ACHN (cell line): ENCODE data around the gene JAM2.
"Not testable (repeated sequence)": the region's sequence is repeated elsewhere in the genome, so short reads cannot be mapped to it uniquely, and the experiment has no call there.

ENCODE experiments used
- DNase-seq: peaks from one replicate; pipeline ENCODE4 v3.0.0-alpha.2; 2015
- in situ Hi-C: cut with HindIII; loops from 2 replicates; pipeline ENCODE4 v1.10.0; 2017; ENCODE audit warnings: low sequenced_read_pairs, low pct_ligation_motif_present, low pct_unique_long_range_greater_than_20kb

The JAM2 gene, protein sequence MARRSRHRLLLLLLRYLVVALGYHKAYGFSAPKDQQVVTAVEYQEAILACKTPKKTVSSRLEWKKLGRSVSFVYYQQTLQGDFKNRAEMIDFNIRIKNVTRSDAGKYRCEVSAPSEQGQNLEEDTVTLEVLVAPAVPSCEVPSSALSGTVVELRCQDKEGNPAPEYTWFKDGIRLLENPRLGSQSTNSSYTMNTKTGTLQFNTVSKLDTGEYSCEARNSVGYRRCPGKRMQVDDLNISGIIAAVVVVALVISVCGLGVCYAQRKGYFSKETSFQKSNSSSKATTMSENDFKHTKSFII

GRCh38 chr21:25638660-25639550, at the start of gene JAM2:
JAM2 (plus strand) TSS chr21:25639258; CDS start chr21:25639822, 564 bp downstream.
- in situ Hi-C loops, result no loop called here
- DNase-seq, result peak; percentile 2

DNA sequence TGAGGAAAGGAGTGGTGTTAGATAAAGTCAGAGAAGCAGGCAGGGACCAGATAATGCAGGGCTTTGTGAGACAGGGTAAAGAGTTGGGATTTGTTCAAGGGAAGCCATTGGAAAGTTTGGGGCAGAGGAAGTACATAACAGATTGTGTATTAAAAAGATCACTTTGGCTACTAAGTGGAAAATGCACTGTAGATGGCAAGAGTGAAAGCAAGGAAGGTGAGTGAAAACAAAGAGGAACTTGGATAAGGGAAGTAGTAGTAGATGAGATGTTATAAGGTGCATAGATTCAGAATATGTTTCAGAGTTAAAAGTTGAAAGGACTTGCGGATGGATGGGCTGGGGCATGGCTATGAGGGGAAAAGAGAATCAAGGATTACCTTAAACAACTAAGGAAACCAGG, 49.2 kb upstream of the JAM2 start:
- in situ Hi-C loops, result no loop called here

DNA sequence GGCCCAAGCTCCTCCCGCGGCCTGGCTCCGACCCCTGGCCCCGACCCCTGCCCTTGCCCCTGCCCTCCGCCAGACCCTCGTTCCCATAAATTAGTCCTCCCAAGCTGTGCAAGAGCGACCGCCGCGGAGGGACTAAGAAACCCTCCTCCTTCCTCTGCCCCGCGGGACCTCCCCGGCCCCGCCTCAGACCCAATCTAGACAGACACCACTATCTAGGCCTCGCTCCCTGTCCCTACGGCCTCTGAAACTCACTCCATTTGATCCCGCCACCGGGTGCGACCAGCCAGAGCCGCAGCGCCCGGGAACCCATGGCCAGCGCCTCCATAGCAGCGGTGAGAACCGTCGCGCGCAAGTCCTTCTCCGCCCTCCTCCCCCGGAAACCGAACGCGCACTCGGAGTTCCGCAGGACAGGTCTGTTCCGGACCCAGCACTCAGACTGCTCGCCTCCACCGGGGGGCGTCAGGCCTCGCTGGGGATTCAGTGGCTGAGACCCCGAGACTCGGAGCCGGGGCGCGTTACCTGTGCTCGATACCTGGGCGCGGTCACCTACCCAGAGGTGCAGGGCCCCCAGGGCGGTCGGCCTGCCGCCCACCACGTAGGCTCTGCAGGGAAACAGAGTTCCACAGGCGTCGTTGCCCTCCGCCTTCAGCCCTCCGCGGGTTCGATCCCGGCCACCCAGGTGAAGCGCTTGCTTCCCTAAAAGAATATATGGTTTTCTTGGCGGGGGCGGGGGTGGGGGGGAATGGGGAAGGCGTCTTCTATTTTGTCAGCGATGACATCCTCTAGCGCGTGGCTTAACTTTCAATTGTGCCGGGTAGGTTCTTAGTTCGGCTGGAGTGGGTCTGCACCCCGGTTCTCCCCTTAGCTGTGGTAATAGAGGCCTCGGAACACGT, 31.7 kb upstream of the JAM2 start, which contains the start of gene MRPL39:
Gene MRPL39, minus strand, starts transcription at position 331 of the 893 bp plus-strand sequence. Its CDS starts 6 bp downstream, at position 325.
- in situ Hi-C loops, result no loop called here
- DNase-seq, result peak; percentile 88

More for the DNA sequence above, 49.2 kb upstream of the JAM2 start:
- DNase-seq, result no peak

DNA sequence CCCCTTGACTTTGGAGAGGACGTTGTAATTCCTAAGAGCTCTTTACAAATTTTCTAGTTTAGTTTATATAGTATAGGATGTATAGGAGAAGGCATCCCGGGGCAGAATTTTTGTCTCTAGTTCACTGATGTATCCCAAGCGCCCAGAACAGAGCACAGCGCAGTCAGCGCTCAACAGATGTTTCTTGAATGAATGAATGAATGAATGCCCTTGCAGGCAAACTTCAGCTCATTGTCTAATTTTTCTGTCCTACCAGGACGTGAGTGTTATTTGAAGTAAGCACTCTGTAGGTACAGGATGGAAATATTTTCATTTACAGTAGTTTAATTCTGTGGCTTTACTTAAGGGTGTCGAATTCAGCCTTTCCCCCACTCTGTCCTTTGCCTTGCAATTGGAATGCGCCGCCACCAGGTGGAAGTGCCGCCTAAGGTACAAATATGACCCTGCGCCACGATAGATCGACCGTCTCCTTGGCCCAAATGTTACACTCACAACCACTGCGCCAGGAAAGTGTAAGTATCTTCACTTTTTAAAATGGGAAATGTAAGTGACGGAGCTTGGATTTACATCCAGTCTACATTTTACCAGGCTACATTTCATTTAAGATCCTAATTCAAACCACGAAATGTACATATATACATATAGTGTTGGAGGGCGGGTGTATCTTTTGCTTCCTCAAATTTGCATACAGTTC, 30.9 kb upstream of the JAM2 start:
- DNase-seq, result peak; percentile 80
- in situ Hi-C loops, result no loop called here

- no peak for DNase-seq
- in situ Hi-C loops, result no loop called here
Observed at GRCh38 chr21:25614441-25614840, 24.6 kb upstream of the JAM2 start.

DNA sequence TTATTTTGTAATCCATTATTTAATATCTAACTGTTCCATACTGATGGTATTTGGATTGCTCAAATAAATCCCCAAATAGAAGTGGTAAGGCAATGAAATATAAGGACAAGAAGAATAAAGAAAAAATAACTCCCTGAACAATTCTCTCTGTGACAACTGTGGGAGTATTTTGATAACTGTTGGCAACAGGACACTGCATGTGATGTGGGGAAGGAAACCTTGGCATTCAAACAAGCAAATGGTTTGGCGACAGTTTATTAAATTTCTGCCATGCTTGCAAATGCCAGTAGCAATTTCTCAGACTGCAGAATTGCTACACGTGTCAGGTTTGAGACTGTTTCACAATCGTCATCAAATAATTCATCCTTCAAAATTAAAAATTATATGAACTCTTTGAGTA, 23.2 kb upstream of the JAM2 start:
- in situ Hi-C loops, result no loop called here
- no peak for DNase-seq

GRCh38 chr21:25619198-25619597, 19.9 kb upstream of the JAM2 start:
- in situ Hi-C loops, result no loop called here

DNA sequence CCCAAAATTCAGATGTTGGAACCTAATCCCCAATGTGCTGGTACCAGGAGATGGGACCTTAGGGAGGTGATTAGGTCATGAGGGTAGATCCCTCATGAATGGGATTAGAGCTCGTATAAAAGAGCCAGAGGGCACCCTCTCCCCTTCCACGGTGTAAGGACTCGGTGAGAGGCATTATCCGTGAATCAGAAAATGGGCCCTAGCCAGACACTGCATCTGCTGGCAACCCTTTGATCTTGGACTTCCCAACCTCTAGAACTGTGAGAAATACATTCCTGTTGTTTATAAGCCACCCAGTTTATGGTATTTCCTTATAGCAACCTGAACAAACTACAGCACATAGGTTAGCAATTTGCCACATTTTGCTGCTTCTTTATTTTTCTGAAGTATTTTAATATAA, 14.5 kb upstream of the JAM2 start:
- in situ Hi-C loops, result no loop called here
- DNase-seq, result no peak

More at GRCh38 chr21:25619198-25619597, 19.9 kb upstream of the JAM2 start:
- DNase-seq, result no peak

DNA sequence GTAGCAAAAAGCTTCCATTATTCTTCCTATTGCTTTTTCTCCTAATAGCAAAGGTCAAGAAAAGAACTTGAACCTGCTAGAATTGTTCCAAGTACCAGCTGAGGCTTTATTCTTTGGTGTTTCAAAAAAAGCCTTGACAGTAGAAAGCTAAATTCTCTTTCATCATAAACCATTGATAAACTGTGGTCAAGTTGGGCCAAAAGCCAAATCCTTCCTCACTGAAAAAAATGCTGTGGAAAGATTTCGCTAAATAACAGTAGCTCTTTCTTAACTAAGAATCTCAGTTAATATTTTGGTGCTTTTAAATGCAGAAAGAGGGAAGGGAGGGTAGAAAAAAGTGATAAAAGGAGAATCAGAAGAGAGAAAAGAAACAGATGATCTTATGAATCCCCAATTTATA, 14.0 kb upstream of the JAM2 start:
- in situ Hi-C loops, result no loop called here
- DNase-seq, result no peak

DNA sequence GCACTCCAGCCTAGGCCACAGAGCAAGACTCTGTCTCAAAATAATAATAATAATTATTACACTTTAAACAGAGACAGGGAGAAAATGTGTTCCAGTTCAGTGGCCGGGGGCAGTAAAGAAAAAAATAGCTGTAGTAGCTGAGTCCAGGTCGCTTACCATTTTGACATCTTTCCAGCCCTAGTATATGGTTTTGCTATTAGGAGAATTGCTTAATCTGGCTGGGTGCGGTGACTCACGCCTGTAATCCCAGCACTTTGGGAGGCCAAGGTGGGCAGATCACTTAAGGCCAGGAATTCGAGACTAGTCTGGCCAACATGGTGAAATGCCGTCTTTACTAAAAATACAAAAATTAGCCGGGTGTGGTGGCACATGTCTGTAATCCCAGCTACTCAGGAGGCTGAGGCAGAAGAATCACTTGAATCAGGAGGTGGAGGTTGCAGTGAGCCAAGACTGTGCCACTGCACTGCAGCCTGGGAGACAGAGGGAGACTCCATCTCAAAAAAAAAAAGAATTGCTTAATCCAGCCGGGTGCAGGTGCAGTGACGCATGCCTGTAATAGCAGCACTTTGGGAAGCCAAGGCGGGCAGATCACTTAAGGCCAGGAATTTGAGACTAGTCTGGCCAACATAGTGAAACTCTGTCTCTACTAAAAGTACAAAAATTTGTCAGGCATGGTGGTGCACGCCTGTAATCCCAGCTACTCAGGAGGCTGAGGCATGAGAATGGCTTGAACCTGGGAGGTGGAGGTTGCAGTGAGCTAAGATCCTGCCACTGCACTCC, 13.1 kb upstream of the JAM2 start:
- in situ Hi-C loops, DNase-seq: not testable (repeated sequence)

GRCh38 chr21:25626757-25627156, 12.3 kb upstream of the JAM2 start:
- in situ Hi-C loops, result no loop called here
- no peak for DNase-seq

DNA sequence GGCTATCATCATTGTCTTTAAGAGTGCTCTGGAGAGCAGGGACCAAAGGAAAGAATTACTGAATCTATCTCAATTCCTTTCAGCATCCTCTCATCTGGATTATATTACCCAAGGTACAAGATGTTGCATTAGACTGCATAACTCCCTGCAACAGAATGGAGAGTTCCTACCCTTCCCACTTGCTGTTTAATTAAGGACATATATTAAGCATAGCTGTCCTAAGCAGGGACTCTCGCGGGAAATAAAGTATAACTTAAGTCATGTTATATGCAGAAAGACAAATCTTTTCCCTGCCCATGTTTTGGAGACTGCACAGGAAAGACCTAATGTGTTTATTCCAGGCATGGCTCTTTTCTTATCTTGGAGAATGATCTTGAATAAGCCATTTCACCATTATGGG, 6.8 kb upstream of the JAM2 start:
- no peak for DNase-seq
- in situ Hi-C loops, result no loop called here

DNA sequence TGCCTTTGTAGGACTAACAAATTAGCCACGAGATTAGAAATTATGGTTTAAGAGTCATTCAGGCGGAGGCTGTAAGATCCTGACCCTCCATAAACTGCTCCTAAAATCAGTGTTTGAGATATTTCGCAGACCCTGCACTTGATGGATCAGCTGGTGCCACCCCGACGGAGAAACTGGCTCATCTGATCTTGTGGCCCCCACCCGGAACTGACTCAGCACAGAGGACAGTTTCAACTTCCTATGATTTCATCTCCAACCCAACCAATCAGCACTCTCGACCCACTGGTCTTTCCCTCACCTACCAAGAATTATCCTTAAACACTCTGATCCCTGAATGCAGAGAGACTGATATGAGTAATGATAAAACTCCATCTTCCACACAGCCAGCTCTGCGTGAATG, 3.7 kb upstream of the JAM2 start:
- no peak for DNase-seq
- in situ Hi-C loops, result no loop called here

GRCh38 chr21:25636727-25637126, 2.3 kb upstream of the JAM2 start:
- no peak for DNase-seq
- in situ Hi-C loops, result no loop called here

DNA sequence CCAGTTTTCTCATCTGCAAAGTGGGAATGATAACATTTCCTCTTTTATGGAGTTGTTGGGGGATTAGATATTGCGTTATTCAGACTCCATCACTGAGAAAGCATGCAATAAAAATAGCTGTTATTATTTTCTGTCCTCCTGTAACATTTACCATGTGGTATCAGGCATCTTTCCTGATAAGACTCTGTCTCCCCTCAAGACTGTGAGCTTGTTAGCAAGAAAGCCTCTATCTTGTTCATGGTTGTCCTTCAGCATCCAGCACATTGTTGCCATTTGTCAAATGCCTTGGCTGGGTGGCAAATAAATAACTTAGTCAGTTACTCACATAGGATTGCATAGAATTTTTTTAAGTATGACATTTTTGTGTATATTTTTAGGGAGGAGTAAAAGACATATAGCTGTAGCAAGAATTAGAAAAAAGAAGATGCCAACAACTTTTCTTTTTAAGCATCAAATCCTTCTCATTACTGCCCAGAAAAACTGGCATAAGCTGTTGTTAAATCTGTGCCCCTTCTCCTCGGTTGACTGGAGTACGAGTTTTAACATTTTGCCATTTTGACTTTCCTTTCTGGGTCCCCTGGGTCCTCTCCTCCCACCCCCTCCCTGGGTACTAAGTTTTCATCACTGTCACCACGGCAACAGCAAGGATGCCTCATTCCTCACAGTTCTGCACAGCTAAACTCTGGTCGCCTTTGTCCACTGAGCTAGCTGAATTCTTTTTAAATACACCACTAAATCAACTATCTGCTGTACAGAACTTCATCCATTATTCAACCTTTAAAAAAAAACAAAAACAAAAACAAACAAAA, 1.0 kb upstream of the JAM2 start:
- in situ Hi-C loops, result no loop called here
- no peak for DNase-seq

- peak; percentile 20 for DNase-seq
Observed at GRCh38 chr21:25639551-25640201, 618 bp downstream of the JAM2 start.

More at GRCh38 chr21:25639551-25640201, 618 bp downstream of the JAM2 start:
- in situ Hi-C loops, result no loop called here
